LoVo (cell line): ENCODE measurements around the gene NR2F6.

Experiments
- DNase-seq: peaks from one replicate; pipeline ENCODE4 v3.0.0-alpha.2; 2016; ENCODE audit warnings: low spot score

The NR2F6 gene

DNA sequence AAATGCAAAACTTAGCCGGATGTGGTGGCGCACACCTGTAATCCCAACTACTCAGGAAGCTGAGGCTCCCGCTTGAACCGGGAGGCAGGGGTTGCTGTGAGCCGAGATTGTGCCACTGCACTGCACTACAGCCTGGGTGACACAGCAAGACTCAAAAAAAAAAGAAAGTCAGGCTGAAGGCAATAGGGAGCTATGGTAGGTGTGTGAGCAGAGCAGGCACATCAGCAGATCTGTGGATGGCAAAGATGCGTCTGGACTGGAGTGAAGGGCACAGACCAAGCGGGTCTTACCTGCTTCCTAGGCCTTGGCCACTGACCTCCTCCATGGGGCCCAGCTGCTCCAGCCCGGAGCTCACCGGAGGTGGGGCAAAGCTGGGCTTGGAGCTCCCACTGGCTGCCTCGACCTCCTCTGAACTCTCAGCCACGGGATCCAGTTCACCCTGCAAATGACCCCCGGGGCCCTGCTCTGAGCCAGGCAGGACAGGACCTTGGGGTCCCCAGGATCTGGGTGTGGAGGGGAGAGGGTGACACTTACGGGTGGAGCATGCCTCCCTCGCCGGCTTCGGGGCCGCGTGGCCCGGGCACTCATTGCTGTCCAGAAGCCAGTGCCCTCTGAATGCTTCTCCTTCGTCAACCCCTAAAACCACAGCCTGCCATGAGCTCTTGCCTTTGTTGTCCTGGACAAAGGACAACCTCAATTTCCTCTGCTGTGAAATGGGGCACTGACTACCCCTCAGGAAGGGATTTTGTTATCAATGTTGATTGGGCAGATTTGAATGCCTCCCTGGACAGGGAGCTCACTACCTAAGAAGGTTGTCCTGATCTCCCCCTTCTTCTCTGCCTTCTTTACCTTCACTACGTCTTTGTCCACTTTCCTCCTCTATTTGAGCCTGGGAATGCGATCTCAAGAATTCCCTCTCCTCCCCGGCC, 18.3 kb upstream of the NR2F6 start:
- DNase-seq = no peak

GRCh38 chr19:17262557-17262956, 16.8 kb upstream of the NR2F6 start:
- no peak for DNase-seq

DNA sequence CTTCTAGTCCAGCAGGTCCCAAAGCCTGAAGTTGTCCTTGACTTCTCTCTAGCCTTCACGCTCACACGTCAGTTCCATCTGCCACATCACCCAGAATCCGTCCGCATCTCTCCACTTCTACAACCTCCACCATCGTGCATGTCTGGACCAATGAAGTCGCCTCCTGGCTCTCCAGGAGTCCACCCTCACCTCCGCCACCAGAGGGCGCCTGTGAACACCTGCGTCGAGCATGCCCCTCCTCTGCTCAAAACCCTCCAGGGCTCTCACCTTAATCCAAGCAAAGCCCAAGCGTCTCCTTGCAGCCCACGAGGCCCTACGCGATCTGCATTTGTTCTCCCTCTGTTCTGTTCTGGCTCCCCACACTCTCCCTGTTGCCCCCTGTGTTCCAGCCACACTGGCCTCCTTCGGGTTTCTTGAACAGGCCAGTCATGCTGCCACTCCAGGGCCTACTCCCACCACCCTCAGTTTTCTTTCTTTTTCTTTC, 15.2 kb upstream of the NR2F6 start:
- peak; percentile 88 for DNase-seq

DNA sequence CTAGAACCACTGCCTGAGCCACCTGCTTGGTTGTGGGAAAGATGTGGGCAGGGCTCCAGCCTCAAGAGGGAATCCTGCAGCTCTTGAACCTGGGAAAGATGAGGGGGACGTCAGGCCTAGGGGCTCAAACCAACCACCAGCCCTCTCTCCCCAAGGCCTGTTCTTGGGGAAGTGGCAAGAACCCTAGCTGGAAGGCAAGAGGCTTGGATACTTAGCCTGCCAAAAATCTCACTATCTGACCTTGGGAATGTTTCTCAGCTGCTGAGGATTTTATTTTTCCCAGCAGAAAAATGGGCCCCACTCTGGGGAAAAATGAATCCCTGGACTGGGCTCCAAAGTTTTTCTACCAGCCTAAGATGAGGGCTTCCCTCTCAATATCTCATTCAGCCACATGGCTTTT, 14.2 kb upstream of the NR2F6 start:
- DNase-seq = no peak

DNA sequence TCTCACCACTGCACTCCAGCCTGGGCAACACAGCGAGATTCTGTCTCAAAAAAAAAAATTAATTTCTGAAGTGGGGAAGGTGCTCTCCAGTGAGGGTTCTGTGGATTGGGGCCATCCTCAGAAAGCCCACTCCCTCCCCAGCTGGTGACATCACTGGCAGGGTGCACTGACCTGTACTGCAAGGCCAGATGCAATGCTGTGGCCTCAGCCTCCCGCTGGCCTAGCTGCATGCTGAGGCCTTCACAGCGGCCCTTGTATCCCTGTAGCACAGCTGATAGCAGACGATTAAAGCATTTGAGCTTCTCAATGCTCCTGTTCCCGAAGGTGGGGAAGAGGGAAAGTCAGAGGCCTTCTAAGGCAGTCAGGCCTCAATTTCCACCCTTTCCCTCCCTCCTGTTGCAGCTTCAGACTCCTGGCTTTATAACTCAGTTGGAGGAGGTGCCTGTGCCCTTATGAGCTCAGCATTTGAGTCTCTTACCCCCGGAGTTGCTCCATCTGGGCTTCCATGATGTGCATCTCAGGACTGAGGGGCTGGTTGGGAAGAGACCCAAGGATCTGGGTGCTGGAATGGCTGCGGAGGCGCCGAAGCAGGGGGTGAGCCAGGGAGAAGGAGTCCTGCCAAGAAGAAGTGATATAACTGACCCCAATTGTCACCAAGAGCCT, 13.5 kb upstream of the NR2F6 start:
- DNase-seq = no peak

DNA sequence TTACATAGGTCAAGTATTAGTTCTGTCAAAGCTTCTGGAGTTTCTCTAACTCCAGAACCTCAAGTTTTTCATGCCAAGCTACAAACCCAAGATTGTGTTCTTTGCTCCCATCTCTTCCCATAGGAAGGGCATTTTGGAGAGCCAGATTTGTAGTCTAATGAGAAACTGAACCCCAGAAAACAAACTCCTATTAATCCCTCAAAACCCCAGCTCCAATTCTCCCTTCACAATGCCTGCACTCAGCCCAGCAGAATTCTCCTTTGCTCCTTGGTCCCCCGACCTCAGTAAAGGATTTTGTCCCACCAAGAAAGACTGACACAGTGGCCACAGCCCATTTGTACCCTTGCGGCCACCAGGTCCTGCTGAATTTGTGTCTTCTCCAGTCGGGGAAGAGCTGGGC, 10.4 kb upstream of the NR2F6 start:
- DNase-seq = no peak

- no peak for DNase-seq
Observed at GRCh38 chr19:17255150-17255621, 9.5 kb upstream of the NR2F6 start.

GRCh38 chr19:17254636-17255035, 8.9 kb upstream of the NR2F6 start:
- no peak for DNase-seq

GRCh38 chr19:17249887-17250548, 4.3 kb upstream of the NR2F6 start:
- DNase-seq = no peak

- DNase-seq = no peak
Observed at GRCh38 chr19:17248011-17248776, 2.5 kb upstream of the NR2F6 start.

DNA sequence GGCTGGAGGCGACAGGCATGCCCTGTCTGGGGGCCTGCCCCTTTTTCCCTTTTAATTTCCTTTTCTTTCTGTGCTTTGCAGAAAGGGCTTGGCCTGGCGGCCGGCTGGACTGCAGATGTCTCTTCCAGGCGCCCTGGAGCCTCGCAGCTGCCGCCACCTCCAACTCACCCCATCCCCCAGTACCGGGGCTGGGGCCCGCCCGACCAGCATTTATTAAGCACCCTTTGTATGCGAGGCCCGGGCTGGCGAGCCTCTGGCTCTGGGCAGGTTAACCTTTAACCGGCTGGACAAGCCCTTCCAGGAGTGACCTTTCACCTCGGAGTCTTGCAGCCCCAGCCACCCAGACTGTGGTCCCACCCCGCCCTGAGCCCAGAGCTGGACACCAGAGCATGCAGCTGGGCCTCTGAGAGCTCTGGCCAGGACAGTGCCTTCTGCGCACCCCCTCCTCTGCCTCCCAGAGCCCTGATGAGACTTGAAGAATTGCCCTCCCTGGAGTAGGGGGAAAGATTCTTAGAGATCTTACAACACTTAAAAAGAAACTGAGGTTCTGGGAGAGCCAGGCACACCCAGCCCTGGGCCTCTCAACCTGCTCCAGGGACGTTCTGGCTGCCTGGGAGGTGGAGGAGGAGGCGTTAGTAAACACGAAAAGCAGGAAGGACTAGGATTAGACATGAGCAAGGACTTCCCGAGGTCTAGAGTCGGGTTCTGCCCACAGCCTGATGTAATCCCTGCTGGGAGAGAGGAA, 1.1 kb upstream of the NR2F6 start:
- no peak for DNase-seq

- DNase-seq = no peak
Observed at GRCh38 chr19:17244618-17245534, 843 bp downstream of the NR2F6 start.

- DNase-seq = no peak
Observed at GRCh38 chr19:17243830-17244617, 1.7 kb downstream of the NR2F6 start.

DNA sequence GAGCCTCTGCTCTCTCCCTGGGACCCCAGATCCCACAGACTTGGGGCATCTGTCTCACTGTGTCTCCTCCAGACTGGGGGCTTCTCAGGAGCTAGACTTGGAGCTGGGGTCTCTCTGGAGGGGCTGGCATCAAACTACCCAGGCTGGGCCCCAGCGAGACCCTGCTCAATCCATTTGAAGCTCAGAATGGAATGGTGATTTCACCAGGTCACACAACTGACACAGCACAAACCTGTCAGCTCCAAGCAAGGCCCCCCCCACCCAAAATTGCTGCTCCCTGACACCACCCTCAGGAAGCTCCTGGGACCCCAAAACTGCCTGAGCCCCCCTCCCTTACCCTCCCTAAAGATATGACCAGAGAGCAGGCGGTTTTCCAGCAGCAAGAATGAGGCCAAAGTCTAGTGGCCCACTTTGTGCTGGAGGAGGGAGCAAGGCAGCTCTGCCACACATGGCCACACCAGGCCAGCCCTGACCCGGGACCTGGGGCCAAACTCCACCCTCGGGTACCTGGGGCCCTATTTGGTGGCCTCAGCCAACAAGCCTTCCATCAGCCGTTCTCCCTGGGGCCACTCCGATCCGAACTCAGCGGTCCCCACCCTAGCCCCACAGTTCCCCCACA, 2.4 kb downstream of the NR2F6 start:
- DNase-seq = no peak

DNA sequence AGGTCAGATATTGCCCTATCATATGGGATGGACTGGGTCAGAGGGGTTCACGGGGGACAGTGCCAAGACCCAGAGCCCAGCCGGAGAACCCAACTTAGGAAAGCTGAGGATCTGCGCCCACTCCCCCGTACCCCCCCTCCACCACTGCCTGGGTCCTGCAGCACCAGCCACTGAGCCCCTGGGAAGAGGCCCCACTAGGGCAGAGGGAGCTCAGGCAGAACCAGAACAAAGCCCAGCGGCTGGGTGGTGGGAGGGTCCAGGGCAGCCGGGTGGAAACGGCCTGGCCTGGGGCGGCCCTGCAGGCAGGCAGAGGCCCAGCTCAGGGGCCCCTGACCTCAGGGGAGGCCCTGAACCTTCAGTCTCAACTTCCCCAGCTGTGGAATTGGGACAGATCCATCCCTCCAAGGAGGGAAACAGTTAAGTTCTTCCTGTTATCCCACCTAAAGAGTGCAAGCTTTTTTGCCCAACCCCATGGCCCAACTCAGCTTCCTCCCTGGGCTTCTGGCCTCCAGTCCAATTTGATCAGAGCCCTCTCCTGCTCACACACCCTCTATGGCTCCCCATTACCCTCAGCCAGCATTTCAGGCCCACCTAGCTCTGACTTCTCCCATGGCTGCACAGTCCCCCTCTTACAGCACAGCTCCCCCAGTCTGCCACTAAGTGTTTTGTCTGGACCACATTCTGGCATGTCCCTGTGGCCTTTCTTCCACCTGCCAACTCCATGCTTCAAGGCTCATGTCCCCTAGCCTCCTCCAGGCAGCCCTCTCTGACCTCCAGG, 3.1 kb downstream of the NR2F6 start:
- no peak for DNase-seq

- no peak for DNase-seq
Observed at GRCh38 chr19:17240826-17241399, 4.8 kb downstream of the NR2F6 start.

- no peak for DNase-seq
Observed at GRCh38 chr19:17240062-17240752, 5.5 kb downstream of the NR2F6 start.
